ENCODE data around the gene KIF16B.

DNA sequence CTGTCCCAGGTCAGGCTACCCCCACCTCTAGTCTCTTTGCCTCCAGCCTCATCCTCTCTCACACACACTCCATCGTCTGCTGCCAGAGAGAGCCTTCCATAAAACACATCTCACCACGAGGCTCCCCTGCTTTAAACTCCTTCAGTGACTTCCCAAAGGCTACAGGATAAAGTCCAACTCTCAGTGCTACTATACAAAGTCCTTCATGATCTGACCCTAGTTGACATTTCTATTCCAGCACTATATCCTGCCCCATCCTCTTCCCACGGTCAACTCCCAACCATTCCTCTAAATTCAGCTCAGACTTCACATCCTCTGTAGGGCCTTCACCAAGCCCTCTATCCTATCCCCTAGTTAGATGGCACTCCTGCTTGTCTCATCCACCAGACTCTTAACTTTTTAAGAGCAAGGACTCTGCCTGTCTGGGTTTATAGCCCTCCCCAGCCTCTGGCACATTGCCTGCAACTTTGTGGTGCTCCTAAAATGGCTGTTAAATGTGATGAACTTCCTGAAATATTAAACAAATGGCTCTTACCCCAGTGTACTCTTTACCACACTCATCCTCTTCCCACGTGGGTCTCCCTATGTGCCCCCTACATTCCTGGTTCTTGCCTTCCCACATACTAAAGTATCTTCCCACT lies 36.1 kb downstream of the KIF16B start:
- TF ChIP-seq ZNF138 (CRISPR knock-in tag; IDR thresholded peaks at IDR 0.05; ENCODE audit: low read depth) (no peak), SNAI1 (CRISPR knock-in tag; IDR thresholded peaks at IDR 0.05; ENCODE audit: borderline replicate concordance) (no peak), ZNF121 (CRISPR knock-in tag; IDR thresholded peaks at IDR 0.05) (no peak), BHLHE40 (IDR thresholded peaks at IDR 0.05; ENCODE audit: low read length) (no peak), ZC3H4 (CRISPR knock-in tag; IDR thresholded peaks at IDR 0.05; ENCODE audit: borderline replicate concordance) (no peak)
- TF ChIP-seq, protein P1, sequence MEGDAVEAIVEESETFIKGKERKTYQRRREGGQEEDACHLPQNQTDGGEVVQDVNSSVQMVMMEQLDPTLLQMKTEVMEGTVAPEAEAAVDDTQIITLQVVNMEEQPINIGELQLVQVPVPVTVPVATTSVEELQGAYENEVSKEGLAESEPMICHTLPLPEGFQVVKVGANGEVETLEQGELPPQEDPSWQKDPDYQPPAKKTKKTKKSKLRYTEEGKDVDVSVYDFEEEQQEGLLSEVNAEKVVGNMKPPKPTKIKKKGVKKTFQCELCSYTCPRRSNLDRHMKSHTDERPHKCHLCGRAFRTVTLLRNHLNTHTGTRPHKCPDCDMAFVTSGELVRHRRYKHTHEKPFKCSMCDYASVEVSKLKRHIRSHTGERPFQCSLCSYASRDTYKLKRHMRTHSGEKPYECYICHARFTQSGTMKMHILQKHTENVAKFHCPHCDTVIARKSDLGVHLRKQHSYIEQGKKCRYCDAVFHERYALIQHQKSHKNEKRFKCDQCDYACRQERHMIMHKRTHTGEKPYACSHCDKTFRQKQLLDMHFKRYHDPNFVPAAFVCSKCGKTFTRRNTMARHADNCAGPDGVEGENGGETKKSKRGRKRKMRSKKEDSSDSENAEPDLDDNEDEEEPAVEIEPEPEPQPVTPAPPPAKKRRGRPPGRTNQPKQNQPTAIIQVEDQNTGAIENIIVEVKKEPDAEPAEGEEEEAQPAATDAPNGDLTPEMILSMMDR (CRISPR knock-in tag; IDR thresholded peaks at IDR 0.05), result no peak
- TF ChIP-seq, protein P2, sequence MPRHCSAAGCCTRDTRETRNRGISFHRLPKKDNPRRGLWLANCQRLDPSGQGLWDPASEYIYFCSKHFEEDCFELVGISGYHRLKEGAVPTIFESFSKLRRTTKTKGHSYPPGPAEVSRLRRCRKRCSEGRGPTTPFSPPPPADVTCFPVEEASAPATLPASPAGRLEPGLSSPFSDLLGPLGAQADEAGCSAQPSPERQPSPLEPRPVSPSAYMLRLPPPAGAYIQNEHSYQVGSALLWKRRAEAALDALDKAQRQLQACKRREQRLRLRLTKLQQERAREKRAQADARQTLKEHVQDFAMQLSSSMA (CRISPR knock-in tag; IDR thresholded peaks at IDR 0.05), result no peak
